NCI-H2196 treated with DMSO at 0.1 percent for 48 hours (cell line): ENCODE data around the gene DAAM1.
A peak's percentile ranks its signal among the peaks of the same experiment; 100 is the strongest.

Experiments
- DNase-seq: peaks from one replicate; lab custom pipeline; 2025; ENCODE audit not compliant: unreplicated experiment; lab: John Stamatoyannopoulos, UW

DAAM1 gene

GRCh38 chr14:59188461-59189090, at the start of gene DAAM1:
Gene DAAM1, plus strand, starts transcription at chr14:59188667. Its CDS starts 74,811 bp downstream, at chr14:59263478.
- peak; percentile 97 for DNase-seq

- DNase-seq, result no peak
Observed at GRCh38 chr14:59139324-59139723, 49.1 kb upstream of the DAAM1 start.

GRCh38 chr14:59140106-59140843, 48.2 kb upstream of the DAAM1 start:
- DNase-seq, result no peak

- no peak for DNase-seq
Observed at GRCh38 chr14:59146484-59146883, 42.0 kb upstream of the DAAM1 start.

GRCh38 chr14:59147007-59147406, 41.5 kb upstream of the DAAM1 start:
- no peak for DNase-seq

GRCh38 chr14:59148334-59148900, 40.0 kb upstream of the DAAM1 start:
- no peak for DNase-seq

GRCh38 chr14:59150990-59151389, 37.5 kb upstream of the DAAM1 start:
- no peak for DNase-seq

GRCh38 chr14:59154373-59154772, 34.1 kb upstream of the DAAM1 start:
- no peak for DNase-seq

- no peak for DNase-seq
Observed at GRCh38 chr14:59155886-59156285, 32.6 kb upstream of the DAAM1 start.

- no peak for DNase-seq
Observed at GRCh38 chr14:59159169-59159568, 29.3 kb upstream of the DAAM1 start.

GRCh38 chr14:59160506-59160905, 28.0 kb upstream of the DAAM1 start:
- DNase-seq, result no peak

- DNase-seq, result no peak
Observed at GRCh38 chr14:59161561-59162175, 26.8 kb upstream of the DAAM1 start.

GRCh38 chr14:59166258-59166657, 22.2 kb upstream of the DAAM1 start:
- no peak for DNase-seq

GRCh38 chr14:59175404-59175803, 13.1 kb upstream of the DAAM1 start:
- DNase-seq, result no peak

- DNase-seq, result no peak
Observed at GRCh38 chr14:59176765-59177164, 11.7 kb upstream of the DAAM1 start.

GRCh38 chr14:59177262-59177661, 11.2 kb upstream of the DAAM1 start:
- no peak for DNase-seq

- no peak for DNase-seq
Observed at GRCh38 chr14:59181791-59182190, 6.7 kb upstream of the DAAM1 start.

GRCh38 chr14:59182641-59183040, 5.8 kb upstream of the DAAM1 start:
- no peak for DNase-seq

GRCh38 chr14:59183150-59183549, 5.3 kb upstream of the DAAM1 start:
- DNase-seq, result no peak

- DNase-seq, result no peak
Observed at GRCh38 chr14:59184396-59184795, 4.1 kb upstream of the DAAM1 start.

GRCh38 chr14:59185676-59186075, 2.8 kb upstream of the DAAM1 start:
- no peak for DNase-seq

- no peak for DNase-seq
Observed at GRCh38 chr14:59186306-59186705, 2.2 kb upstream of the DAAM1 start.
